KBM-7 (cell line): Measurements from ENCODE around the gene ADAM12.
"Not testable (repeated sequence)": the region's sequence is repeated elsewhere in the genome, so short reads cannot be mapped to it uniquely, and the experiment has no call there.

Experiments used
- DNase-seq: peaks from one replicate; pipeline ENCODE4 v3.0.0-alpha.2; 2015
- in situ Hi-C: fragments of 300-500 bp; cut with MboI; formaldehyde crosslinking; loops from 2 replicates; pipeline ENCODE4 v1.14.3; 2020; ENCODE audit warnings: low sequenced_read_pairs, low pct_unique_long_range_greater_than_20kb, mixed read lengths

The ADAM12 gene

DNA sequence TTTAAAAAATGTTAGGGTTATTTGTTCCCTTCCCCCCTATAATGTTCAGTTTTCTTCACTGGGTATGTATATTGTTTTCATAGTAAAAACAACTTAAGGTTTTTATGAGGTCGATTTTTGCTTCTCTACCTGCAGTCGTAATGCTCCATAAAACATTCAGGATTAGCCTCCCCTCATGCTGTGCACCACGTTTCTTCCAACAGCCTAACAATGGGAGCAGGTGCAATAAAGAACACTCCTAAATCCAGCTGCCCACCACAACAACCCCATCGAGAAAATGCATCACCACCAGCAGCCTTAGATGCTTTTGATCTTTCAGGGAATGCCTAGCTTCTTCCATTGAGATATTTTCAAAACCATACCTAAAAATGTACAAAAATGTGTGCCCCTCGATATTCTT is 111.1 kb downstream of the ADAM12 start:
- DNase-seq, result no peak
- in situ Hi-C loops, result no loop called here

DNA sequence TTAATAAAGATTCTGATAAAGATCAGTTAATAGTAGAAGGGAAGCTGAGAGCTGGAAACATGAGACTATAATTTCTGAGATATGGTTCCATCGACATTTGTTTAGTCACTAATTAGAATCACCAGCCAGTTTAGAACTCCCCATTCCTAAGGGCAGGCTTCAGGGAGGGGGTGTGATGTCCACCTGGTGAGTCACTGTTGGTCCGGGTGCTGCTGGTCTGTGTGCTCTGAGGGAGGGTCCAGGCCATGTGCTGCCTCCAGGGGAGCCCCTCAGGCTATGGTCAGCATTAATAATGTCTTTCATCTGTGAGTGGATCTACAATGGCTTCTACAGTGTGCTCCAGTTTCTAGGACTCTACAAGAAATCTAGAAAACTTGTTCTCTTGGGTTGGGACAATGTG is 115.8 kb downstream of the ADAM12 start:
- DNase-seq, result no peak
- in situ Hi-C loops, result no loop called here

DNA sequence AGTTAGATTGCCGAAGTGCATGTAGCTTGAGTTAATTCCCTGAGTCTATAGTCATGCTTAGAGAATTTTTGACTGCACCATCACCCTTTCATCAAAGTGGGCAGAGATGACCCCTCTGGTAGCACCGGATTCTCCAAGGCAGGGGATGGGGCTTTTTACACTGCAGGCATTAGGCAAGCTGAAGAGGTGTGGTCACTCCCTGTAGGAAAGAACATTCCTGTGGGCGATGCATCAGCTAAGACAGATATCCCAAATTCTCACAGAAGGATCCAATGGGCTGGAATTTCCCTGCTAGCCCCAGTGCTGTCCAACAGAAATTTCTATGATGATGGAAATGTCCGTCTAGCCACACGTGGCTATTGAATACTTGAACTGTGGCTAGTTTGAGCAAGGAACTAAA is 118.2 kb downstream of the ADAM12 start:
- DNase-seq, result no peak
- in situ Hi-C loops, result no loop called here

DNA sequence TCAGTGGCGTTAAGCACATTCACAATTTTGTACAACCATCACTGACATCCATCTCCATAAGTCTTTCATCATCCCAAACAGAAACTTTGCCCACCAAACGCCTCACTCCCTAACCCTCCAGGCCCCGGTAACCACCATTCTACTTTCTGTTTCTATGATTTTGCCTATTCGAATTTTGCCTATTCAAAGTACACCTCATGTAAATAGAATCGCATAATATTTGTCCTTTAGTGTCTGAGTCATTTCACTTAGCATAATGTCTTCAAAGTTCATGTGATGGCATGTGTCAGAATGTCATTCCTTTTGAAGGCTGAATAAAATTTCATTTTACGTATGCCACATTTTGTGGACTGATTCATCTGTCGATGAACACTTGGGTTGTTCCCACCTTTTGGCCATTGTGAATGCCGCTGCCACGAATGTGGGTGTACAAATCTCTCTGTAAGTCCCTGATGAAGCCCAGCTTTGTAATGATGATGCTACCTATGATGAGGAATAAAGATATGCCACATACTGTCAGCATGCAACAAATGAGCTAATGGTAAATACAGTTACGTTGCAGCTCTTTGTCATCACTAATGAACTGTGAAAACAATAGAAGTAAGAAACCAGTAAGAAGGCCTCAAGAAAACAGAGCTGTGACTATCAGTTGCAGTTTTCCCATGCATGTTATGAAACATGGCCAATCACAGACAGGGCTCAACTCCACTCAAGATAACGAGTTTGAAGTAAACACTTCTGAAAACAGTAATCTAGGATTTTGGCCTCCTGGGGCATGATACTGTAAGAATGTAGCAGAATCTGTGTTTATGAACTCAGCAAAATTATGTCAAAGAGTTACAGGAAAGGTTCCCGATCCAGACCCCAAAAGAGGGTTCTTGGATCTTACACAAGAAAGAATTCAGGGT is 120.0 kb downstream of the ADAM12 start:
- in situ Hi-C loops, result no loop called here
- DNase-seq, result no peak

DNA sequence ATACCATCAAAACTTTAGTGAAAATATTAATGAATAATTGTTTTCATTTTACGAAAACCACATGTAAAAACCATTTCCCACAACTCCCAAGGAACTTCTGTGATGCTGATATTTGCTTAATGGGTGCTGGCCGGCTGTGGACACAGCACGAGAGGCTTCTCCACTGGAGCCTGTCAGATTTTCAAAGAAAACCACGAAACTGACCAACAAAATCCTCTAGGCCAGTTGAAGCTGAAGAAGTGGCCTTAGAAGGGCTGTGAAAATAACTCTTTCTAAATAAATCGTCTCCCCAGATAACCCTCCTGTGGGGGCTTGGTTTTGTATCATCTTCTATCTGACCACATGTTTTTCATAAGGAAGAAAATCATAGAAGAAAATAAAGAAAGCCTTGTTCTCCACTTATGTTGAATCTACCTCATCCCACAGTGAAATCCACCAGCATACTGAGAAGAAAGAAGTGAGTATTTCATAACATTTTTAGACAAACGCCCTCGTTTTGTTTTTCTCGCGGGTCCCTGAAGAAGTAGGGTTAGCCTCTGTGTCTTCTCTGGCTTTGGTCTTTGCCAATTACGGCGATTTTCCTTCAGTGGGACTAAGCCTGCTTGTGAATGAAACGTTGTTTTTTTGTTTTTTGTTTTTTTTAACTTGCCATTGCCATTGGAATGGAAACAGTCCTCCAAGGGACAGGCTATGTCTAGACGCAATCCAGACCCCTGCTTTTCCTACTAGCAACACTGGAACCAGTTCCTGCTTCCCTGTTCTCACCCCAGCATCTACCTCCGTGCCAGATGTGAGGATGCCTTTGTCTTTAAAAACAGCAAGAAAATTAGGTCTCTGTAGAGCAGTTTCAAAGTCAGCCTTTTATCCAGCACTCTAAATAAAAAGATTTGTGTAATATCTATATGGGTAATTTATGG is 123.9 kb downstream of the ADAM12 start:
- no peak for DNase-seq
- in situ Hi-C loops, result no loop called here

DNA sequence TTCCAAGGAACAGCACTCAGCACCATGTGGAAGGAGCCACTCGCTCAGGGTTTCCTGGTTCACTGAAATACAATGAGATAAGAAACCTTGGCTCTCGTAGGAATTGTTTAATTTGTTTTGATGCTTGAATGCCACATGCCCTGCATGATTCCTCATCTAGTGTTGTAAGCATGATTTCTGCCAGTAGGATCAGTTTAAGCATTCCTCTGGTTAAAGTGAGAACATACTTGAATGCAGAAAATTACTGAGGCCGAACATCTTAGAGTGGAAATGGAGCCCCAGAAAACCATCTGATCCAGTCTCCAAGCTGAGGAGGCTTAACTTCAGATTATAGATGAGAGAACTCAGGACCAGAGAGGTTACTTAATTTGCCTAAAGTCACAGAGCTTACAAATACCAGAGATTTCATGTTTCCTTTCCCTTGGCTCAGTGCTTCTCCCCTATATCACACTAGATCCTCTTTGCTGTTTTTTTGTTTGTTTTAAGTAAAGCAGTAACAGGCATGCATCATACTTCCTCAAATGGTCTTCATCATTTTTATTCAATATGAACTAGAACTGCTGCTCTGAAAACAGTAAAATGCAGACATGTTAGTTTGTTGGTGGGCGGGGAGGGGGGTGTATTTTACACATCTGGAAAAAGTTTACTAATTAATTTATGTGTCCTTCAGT is 125.1 kb downstream of the ADAM12 start:
- no peak for DNase-seq
- in situ Hi-C loops, result no loop called here

DNA sequence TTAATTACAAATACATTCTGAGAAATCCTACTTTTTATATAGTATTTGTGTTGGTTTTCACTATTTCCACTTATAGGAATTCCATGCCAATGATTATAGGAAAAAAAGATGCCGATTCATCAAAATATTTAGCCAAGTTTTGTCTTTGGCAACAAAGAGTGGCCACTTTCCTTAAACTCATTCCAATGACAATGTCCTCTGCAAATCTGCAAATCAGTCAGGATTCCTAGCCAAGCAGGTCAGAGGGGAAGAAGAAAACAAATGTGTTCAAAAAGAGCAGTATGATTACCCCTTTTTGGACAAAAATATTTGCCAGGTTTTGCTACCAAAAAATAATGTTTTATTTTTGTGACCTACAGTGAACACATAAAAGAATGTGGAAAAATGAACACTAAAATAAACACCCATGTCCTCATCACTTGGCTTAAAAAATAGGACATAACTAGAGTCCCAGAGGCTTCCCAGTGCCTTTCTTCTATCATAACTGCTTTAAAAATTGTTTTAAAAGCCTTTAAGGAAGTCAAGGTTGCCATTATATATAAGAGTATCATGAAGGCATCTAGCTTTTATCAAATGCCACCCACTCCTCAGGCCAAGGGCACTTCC is 125.9 kb downstream of the ADAM12 start:
- DNase-seq, result no peak
- in situ Hi-C loops, result no loop called here

DNA sequence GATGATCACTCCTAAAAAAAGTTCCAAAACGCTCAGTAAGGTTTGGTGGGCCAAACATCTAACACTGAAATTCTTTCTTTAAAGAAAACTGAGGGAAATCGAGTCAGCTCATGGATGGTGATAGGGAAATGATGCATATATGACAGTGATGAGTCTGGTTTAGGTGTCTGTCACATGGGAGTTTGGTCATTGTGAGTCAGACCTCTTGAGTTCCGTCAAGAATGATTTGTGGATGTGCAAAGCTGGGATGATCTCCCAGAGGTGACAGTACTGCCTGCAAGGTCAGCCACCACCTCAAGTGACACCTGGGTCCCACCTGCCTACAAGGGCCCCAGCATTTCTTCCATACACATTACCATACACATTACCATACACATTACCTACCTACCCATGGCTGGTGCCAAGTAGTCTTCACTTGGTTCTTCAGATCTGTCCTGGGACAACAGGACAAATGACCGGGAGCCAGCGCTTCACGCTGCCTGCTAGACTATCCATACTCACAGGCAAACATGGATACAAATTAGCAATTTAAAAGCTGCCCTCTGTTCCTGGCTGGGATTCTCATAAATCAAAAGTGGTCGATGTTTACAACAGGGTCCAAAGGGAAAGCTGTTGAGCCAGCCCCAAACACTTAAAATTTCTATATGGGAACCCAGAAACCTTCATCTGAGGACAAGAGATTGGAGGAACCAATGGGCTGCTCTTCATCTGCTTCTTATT is 128.4 kb downstream of the ADAM12 start:
- DNase-seq, result no peak
- in situ Hi-C loops, result no loop called here

DNA sequence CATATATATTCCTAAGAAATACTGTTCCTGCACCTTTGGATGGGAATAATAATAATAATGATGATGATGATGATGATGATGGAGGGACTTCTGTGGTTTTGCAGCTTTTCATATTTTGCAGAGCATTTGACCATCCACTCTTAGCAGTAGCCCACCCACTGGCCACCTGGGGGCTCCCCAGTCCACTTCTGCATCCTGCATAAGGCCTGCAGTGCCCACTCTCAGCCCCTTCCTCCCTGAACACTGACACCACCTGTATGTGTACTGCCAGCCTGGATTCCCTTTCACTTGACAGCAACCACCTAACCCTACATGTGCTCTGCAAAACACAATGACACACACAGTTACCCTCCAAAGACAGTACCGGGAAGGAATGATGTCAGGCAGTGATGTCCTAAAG is 131.4 kb downstream of the ADAM12 start:
- in situ Hi-C loops, result no loop called here
- DNase-seq, result no peak

DNA sequence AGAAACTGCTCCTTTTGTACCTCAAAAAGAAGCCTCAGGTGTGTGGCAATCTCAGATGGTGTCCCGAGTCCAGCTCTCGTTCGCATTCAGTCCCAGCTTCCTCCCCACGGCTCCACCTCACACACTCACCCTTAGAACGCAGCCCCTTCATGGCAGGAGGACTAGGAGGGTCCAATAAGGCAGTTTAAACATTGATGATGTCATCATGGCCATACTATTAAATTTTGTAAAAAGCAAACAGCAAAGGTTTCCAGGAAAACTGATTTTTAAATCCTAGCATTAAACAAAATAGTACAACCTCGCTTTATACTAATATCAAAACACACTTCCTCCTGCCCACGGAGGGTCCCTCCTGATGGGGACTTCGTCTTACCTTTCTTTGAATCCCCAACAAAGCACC is 133.0 kb downstream of the ADAM12 start:
- DNase-seq, result no peak
- in situ Hi-C loops, result no loop called here

DNA sequence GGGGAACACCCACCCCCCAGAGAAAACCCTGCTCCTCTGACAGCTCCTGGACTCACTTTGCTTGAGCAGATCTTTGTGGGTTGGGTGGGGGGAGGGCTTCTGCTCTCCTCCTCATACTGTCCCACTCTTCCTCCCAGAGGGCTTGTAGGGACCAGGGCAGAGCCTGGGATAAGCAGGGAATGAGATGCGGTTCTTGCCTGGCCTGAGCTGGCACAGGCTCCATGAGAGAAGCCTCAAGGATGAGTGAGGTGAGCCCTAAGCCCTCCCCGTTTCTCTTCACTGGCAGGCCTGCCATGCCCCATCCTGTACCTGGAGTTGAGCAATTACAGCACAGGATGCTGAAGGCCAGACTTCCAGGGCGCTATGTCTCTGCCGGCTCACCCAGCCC is 134.7 kb downstream of the ADAM12 start:
- in situ Hi-C loops, result no loop called here
- DNase-seq, result no peak

DNA sequence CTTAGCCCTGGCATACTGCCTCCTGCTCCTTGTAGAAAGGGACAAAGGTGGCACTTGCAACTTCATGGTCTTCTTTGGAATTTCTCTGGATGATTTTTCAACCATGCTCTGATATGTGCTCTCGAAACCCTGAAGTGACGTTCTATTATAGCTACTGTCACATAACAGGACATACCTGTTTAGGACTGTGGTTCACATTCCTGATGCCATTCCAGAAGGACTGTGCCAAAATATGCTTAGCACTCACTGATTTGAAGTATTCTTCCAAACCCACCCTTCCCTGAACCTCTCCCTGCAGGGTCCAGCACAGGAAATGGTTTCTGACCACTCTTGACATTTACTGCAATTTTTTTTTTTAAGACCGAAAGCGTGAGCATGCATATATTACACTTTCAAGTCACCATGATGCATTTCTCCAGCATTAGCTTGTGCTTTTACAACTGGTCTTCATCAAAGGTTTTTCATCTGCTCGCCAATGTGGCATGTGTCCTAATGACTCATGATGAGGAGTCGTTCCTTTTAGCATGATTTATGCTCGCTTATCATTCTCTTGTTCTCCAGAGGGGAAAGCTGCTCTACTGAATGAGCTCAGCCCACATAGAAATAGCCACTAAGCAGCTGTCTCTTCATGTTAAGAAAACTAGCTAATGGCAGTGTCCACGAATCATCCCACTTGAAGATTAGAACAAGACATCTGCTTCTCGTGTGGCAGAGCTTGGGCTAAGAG is 135.2 kb downstream of the ADAM12 start:
- DNase-seq, result no peak
- in situ Hi-C loops, result no loop called here

DNA sequence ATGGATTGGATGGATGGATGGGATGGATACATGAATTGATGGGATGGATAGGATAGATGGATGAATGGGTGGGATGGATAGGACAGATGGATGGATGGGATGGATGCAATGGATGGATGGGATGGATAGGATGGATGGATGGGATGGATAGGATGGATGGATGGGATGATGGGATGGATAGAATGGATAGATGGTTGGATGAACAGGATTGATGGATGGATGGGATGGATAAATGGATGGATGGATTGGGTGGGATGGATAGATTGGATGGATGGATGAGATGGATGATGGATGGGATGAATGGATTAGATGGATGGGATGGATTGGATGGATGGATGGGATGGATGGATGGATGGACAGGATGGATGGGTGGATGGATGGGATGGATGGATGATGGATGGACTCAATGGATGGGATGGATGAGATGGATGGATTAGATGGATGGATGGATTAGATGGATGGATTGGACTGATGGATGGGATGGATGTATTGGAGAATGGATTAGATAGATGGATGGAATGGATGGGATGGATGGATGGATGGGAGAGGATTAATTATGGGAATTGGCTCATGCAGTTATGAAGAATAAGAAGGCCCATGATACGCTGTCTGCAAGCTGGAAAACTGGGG is 136.4 kb downstream of the ADAM12 start:
- no peak for DNase-seq
- in situ Hi-C loops, result no loop called here

DNA sequence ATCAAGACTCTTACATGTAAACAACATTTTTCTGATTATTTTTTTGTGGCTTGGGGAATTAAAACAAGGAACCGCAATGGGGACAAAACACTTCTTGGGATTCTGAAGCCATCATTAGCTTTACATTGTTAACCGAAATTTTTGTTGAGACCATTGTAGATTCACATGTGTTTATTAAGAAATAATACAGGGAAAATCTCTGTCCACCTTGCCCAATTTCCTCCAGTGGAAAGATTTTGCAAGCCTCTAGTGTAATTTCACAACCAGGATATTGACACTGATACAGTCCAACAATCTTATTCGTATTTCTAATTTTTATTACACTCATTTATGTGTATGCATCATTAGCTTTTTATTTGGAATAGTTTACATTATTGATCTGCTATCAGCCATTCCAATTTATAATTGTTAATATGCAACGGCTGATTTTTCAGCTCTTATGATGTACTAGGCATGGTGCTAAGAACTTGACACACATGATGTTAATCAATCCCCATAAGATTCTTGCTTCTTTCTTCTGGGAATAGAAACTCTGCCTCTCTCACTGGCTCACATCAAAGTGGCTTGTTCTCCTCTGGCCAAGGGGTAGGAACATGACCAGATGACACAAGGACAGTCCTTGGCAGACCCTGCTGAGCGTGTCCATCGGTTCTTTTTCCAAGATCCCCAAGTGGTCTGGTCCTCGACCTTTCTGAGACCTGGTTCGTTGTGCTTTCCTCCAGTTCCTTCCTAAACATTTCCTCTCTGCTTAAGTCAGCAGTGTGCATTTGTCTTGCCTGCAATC is 137.6 kb downstream of the ADAM12 start:
- in situ Hi-C loops, result no loop called here

DNA sequence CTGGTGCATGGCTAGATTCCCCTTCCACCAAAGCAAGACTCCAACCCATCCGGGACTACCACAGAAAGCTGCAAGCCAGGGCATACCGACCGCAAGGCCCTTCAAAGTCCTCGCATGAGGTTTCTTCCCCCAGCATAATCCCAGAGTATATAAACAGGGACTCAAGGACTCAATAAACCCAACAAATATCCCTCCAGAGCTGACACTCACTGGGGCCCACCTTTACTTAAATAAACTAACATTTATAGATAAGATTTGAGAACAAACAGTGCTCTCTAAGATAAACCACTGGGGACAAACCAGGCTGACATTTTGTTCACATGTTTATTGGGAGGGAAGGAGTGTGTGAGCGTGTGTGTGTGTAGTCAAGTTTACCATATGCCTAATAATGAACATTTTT is 138.2 kb downstream of the ADAM12 start:
- in situ Hi-C loops, result no loop called here

More for the DNA sequence above, 137.6 kb downstream of the ADAM12 start:
- no peak for DNase-seq

DNA sequence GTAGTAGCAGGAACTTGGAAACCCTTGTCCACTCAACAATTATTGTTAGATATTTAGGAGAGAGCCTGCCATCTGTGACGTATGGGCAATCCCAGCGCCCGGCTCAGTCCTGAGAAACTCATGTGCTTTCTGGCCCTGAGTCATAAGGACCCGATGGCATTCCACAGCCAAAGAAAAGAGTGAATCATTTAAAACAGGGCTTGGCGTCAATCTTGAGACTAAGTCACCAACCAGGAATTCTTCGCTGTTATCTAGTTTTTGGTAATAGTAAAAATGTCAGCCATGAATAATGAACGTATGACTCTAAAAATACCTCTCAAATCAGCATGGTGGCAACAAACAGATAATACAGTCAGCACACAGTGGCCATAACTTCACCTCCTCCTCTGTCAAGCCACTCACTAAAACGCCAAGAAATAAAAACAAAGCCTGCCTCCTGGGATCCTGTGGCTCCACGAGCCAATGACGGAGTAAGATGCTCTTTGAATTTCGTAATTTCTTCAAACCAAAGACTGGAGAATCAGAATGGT is 140.8 kb downstream of the ADAM12 start:
- in situ Hi-C loops, result no loop called here
- no peak for DNase-seq

More for the DNA sequence above, 138.2 kb downstream of the ADAM12 start:
- DNase-seq, result no peak

DNA sequence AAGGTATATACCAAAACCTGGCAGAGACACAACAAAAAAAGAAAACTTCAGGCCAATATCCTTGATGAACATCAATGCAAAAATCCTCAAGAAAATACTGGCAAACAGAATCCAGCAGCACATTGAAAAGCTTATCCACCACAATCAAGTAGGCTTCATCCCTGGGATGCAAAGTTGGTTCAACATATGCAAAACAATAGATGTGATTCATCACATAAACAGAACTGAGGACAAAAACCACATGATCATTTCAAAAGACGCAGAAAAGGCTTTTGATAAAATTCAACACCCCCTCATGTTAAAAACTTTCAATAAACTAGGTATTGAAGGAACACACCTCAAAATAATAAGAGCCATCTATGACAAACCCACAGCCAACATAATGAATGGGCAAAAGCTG is 141.9 kb downstream of the ADAM12 start:
- in situ Hi-C loops, DNase-seq: not testable (repeated sequence)
